Measurements from ENCODE around the gene IPPK.

DNA sequence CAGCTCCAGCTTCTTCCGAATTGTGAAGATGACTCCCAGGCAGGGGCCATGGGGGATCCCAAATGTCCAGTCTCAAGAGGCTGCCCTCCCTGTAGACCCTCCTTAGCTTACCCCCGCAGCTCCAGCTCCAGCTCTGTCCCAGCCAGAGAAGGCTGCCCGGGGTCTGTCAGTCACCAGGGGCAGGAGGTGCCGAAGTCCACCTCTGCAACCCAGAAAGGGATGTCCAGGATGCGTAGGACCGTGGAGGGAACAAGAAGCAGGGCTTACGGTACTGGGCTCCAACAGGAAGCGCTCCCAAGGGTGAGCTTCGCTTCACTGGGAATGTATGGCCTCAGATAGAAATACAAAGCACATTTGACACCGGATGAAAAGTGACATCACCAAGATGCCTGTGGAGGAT is 6.0 kb downstream of the IPPK start:
- no peak for TF ChIP-seq POLR2A (IDR thresholded peaks at IDR 0.05)
- TF ChIP-seq, protein P1, sequence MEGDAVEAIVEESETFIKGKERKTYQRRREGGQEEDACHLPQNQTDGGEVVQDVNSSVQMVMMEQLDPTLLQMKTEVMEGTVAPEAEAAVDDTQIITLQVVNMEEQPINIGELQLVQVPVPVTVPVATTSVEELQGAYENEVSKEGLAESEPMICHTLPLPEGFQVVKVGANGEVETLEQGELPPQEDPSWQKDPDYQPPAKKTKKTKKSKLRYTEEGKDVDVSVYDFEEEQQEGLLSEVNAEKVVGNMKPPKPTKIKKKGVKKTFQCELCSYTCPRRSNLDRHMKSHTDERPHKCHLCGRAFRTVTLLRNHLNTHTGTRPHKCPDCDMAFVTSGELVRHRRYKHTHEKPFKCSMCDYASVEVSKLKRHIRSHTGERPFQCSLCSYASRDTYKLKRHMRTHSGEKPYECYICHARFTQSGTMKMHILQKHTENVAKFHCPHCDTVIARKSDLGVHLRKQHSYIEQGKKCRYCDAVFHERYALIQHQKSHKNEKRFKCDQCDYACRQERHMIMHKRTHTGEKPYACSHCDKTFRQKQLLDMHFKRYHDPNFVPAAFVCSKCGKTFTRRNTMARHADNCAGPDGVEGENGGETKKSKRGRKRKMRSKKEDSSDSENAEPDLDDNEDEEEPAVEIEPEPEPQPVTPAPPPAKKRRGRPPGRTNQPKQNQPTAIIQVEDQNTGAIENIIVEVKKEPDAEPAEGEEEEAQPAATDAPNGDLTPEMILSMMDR (IDR thresholded peaks at IDR 0.05) = no peak

Data from prostate gland (tissue), 2 donors.